Brain microvascular endothelial cell (primary cell): ENCODE measurements around the gene MROH2A.
"Not testable (repeated sequence)": the region's sequence is repeated elsewhere in the genome, so short reads cannot be mapped to it uniquely, and the experiment has no call there.

Source experiments
- DNase-seq: peaks from one replicate; pipeline ENCODE4 v3.0.0-alpha.2; 2020
- H3K27ac ChIP-seq: fragments of 250-450 bp; sonication (Bioruptor Pico); 2 replicates; pipeline ENCODE4 v1.5.1; 2020; ENCODE audit warnings: mild to moderate bottlenecking, moderate library complexity
- H3K27me3 ChIP-seq: fragments of 250-450 bp; sonication (Bioruptor Pico); replicated peaks from 2 replicates; pipeline ENCODE4 v1.5.1; 2020; ENCODE audit warnings: mild to moderate bottlenecking
- H3K36me3 ChIP-seq: fragments of 250-450 bp; sonication (Bioruptor Pico); replicated peaks from 2 replicates; pipeline ENCODE4 v1.5.1; 2020; ENCODE audit warnings: mild to moderate bottlenecking
- H3K4me3 ChIP-seq: 2 replicates; pipeline ENCODE4 v1.5.1; 2011; ENCODE audit warnings: low read depth, mild to moderate bottlenecking, control low read depth, low read length, moderate library complexity
- in situ Hi-C: cut with HindIII; loops from 2 replicates; pipeline ENCODE4 v1.10.0; 2017; ENCODE audit warnings: low sequenced_read_pairs, low pct_ligation_motif_present
- TF ChIP-seq, protein P1 (sequence below): IDR thresholded peaks from 2 replicates; pipeline ENCODE4 v1.5.1; 2011; ENCODE audit warnings: low read depth, mild to moderate bottlenecking, moderate library complexity, low read length, control low read depth, inconsistent platforms; ENCODE audit errors: missing control alignments

The MROH2A gene, protein sequence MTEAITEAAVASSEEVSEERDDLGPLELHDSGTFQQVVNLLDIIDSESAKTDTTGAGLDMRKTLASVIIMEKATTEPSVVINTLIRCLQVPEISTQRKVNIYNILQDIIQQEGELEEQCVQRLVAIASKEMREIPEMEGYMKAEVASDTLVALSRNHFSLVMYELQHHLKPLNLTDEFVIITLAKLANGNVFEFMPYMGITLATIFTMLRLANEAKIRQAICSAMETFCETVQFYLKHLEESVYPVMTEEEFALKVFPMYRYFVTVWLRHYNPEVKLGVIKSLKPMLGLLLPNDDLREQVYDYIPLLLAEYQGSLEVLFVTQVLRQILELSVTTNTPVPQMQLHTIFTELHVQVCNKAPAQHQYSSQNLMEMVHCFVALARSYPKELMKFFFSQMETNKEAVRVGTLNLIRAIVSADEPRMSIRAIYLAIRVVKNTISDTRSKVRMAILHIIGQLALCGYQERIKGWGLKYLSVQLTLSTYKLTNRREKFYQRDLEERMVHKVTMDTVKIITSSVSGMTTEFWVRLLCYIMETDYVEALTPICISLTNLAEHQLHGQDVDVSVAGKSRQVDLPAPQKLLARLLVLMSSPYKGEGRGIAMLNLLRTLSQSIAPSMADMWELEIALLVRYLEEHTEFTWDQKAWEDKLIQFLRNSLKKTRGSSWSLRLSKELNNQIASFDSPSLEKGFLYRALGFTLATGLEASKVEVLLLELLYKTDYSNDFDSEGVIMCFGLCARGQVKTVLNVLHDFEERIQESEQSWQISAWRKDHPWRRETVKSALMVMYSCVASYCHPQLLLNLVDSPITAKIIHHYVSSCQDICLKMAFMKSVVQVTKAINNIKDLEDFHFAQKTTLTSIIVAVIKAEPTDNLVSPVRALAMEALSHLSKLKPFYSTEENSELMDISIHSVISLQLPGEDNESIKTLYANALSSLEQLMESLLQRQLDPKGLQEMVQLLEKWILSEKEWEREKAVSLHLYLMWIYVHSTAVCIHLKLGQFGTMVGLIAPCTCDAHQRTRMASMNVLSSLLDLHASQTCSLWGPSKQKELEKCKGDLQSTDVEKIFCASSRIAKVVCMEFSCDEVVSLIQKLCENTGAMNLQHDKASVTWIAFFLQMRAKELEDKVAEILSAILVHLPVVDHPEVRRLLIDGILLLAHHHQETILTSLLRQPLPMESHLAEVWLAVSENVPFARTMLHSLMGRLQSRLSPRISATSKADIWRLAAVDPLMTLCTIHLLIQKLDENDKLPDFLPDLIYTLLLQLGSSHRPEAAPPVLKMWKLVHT (N-terminal part only)

DNA sequence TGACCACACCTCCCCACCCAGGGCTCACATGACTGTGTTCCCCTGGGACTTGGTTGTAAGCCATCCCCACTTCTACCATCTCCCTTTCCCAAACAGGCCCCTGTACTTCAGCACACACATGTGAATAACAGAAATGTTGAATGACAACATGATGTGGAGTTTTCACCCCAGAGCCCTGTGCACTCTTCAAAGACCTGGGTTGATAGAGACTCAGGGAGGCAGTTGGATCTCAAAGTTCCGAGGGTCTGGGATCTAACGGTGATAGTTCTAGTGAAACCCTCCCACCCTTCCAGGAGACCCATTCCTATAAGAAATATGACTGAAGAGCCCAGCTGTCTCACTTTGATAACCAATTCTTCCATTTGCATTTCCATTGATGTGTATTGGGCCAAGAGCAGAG, at the start of gene MROH2A:
MROH2A (plus strand) TSS at position 301 of the 400 bp plus-strand sequence. CDS start 1,029 bp downstream, outside the sequence.
- H3K27ac ChIP-seq, result no peak within 1 kb of the TSS
- no peaks in the 10 kb centered on the region for H3K36me3 ChIP-seq
- no peak within 1 kb of the TSS for H3K4me3 ChIP-seq
- H3K27me3 ChIP-seq, result no peaks in the 10 kb centered on the region
- TF ChIP-seq, protein P1, sequence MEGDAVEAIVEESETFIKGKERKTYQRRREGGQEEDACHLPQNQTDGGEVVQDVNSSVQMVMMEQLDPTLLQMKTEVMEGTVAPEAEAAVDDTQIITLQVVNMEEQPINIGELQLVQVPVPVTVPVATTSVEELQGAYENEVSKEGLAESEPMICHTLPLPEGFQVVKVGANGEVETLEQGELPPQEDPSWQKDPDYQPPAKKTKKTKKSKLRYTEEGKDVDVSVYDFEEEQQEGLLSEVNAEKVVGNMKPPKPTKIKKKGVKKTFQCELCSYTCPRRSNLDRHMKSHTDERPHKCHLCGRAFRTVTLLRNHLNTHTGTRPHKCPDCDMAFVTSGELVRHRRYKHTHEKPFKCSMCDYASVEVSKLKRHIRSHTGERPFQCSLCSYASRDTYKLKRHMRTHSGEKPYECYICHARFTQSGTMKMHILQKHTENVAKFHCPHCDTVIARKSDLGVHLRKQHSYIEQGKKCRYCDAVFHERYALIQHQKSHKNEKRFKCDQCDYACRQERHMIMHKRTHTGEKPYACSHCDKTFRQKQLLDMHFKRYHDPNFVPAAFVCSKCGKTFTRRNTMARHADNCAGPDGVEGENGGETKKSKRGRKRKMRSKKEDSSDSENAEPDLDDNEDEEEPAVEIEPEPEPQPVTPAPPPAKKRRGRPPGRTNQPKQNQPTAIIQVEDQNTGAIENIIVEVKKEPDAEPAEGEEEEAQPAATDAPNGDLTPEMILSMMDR, result no peak
- DNase-seq, result no peak
- in situ Hi-C loops, result no loop called here

GRCh38 chr2:233728723-233729301, 49.3 kb upstream of the MROH2A start, which contains the start of gene UGT1A3:
UGT1A3 (plus strand) TSS chr2:233729042; CDS start chr2:233729127, 85 bp downstream.
- TF ChIP-seq, protein P1, result no peak
- DNase-seq, result no peak
- in situ Hi-C loops, result no loop called here

DNA sequence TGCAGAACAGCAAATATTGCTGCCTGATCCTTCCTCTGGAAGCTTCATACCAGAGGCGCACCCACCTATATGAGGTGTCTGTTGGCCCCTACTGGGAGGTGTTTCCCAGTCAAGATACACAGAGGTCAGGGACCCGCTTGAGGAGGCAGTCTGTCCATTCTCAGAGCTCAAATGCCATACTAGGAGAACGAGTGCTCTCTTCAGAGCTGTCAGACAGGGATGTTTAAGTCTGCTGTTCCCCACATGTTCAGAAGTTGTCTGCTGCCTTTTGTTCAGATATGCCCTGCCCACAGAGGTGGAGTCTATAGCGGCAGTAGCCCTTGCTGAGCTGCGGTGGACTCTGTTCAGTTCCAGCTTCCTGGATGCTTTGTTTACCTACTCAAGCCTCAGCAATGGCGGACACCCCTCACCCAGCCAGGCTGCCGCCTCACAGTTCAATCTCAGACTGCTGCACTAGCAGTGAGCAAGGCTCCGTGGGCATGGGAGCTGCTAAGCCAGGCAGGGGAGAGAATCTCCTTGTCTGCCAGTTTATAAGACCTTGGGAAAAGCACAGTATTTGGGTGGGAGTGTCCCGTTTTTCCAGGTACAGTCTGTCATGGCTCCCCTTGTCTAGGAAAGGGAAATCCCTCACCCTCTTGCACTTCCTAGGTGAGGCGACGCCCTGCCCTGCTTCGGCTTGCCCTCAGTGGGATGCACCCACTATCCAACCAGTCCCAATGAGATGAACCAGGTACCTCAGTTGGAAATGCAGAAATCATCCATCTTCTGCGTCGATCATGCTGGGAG, 41.1 kb upstream of the MROH2A start:
- in situ Hi-C loops, DNase-seq, H3K4me3 ChIP-seq, H3K36me3 ChIP-seq, H3K27me3 ChIP-seq, H3K27ac ChIP-seq: not testable (repeated sequence)

More at GRCh38 chr2:233728723-233729301, 49.3 kb upstream of the MROH2A start, which contains the start of gene UGT1A3:
- no peak within 1 kb of the TSS for H3K4me3 ChIP-seq
- no peak within 1 kb of the TSS for H3K27ac ChIP-seq
- no peaks in the 10 kb centered on the region for H3K36me3 ChIP-seq
- H3K27me3 ChIP-seq, result no peaks in the 10 kb centered on the region

- Histone ChIP-seq H3K4me3 (no peak overlapping the region), H3K36me3 (no peaks in the 10 kb centered on the region), H3K27ac (no peak overlapping the region), H3K27me3 (no peaks in the 10 kb centered on the region)
- DNase-seq, result no peak
- TF ChIP-seq, protein P1, result no peak
- in situ Hi-C loops, result no loop called here
Observed at GRCh38 chr2:233740870-233741269, 37.3 kb upstream of the MROH2A start.

GRCh38 chr2:233743464-233744259, 34.5 kb upstream of the MROH2A start:
- H3K27me3 ChIP-seq, result no peaks in the 10 kb centered on the region
- H3K36me3 ChIP-seq, result no peaks in the 10 kb centered on the region
- in situ Hi-C loops, result no loop called here
- H3K27ac ChIP-seq, result no peak overlapping the region
- DNase-seq, result no peak
- TF ChIP-seq, protein P1, result no peak
- H3K4me3 ChIP-seq, result no peak overlapping the region
